ENCODE results near the gene SNTA1. TPM values are rescaled to one million over a fixed set of nuclear protein-coding genes. Genes with fewer than 3 reads are reported as not detected.
"Not testable (repeated sequence)": the region's sequence is repeated elsewhere in the genome, so short reads cannot be mapped to it uniquely, and the experiment has no call there.

The SNTA1 gene
- 100 to 1,000 TPM in 2 of 4 donors, 10 to 100 TPM in 2; 44.1 to 120 (median 95.6) TPM for total RNA-seq

- no peaks in the 10 kb centered on the region for H3K27me3 ChIP-seq
- no peaks in the 10 kb centered on the region for H3K36me3 ChIP-seq
- H3K9me3 ChIP-seq = peaks cover 0 to 6% (median 0%) of the 10 kb centered on the region in 4 donors
- 0 to 1% methylated on average over 27 to 51 of the region's 75 CpGs for WGBS, 2 donors
- DNase-seq (ENCODE audit: low spot score in 2 of 2) = peak; percentile 77 to 80
- H3K4me1 ChIP-seq = peaks cover 0 to 27% (median 8%) of the 10 kb centered on the region in 4 donors
- H3K27ac ChIP-seq = peak within 1 kb of the TSS; percentile 80 to 93 (median 83)
- peak within 1 kb of the TSS; percentile 46 to 73 (median 64) for H3K4me3 ChIP-seq
- TF ChIP-seq POLR2A (IDR thresholded peaks at IDR 0.05) (peak in 1 of 2 donors; percentile 52), CTCF (IDR thresholded peaks at IDR 0.05) (no peak), EP300 (IDR thresholded peaks at IDR 0.05) (peak in 1 of 2 donors; percentile 9)
Measured at GRCh38 chr20:33443512-33444239, at the start of gene SNTA1. Gene SNTA1 (minus strand): TSS chr20:33443763. CDS start chr20:33443620, 143 bp downstream.

- Histone ChIP-seq H3K36me3 (no peaks in the 10 kb centered on the region), H3K9me3 (no peaks in the 10 kb centered on the region), H3K27me3 (no peaks in the 10 kb centered on the region), H3K4me1 (peaks cover 0 to 26% (median 12%) of the 10 kb centered on the region in 4 donors), H3K4me3 (peak overlapping the region; percentile 72 to 91 (median 81)), H3K27ac (peak overlapping the region in 3 of 4 donors; percentile 94 to 98 (median 95))
- 37 to 47% methylated on average over 8 of the region's 8 CpGs for WGBS, 2 donors
- TF ChIP-seq EP300 (IDR thresholded peaks at IDR 0.05) (no peak), CTCF (IDR thresholded peaks at IDR 0.05) (no peak), POLR2A (IDR thresholded peaks at IDR 0.05) (no peak)
- DNase-seq (ENCODE audit: low spot score in 2 of 2) = no peak
Measured at GRCh38 chr20:33490934-33491656, 47.5 kb upstream of the SNTA1 start.

GRCh38 chr20:33490023-33490933 lies 46.7 kb upstream of the SNTA1 start, which contains the start of gene CBFA2T2:
Gene CBFA2T2 (plus strand): TSS chr20:33490096. CDS start chr20:33490268, 172 bp downstream.
- H3K27me3 ChIP-seq = no peaks in the 10 kb centered on the region
- WGBS, 2 donors = 1 to 2% methylated on average over 53 to 63 of the region's 105 CpGs
- peaks cover 0 to 26% (median 12%) of the 10 kb centered on the region in 4 donors for H3K4me1 ChIP-seq
- peak within 1 kb of the TSS; percentile 90 to 98 (median 94) for H3K27ac ChIP-seq
- H3K4me3 ChIP-seq = peak within 1 kb of the TSS; percentile 72 to 91 (median 81)
- peak; percentile 31 to 33 for DNase-seq (ENCODE audit: low spot score in 2 of 2)
- TF ChIP-seq CTCF (IDR thresholded peaks at IDR 0.05) = no peak
- TF ChIP-seq POLR2A (IDR thresholded peaks at IDR 0.05) = no peak
- TF ChIP-seq EP300 (IDR thresholded peaks at IDR 0.05) = no peak
- no peaks in the 10 kb centered on the region for H3K9me3 ChIP-seq
- H3K36me3 ChIP-seq = no peaks in the 10 kb centered on the region

GRCh38 chr20:33489495-33490022 lies 46.0 kb upstream of the SNTA1 start:
- H3K27ac ChIP-seq = peak overlapping the region; percentile 90 to 98 (median 94)

GRCh38 chr20:33488661-33489494 lies 45.3 kb upstream of the SNTA1 start:
- Histone ChIP-seq H3K27ac (peak overlapping the region; percentile 90 to 98 (median 94)), H3K4me3 (peak overlapping the region; percentile 30 to 91 (median 59)), H3K4me1 (peaks cover 0 to 26% (median 12%) of the 10 kb centered on the region in 4 donors)
- 92 to 93% methylated on average over 32 of the region's 32 CpGs for WGBS, 2 donors
- not testable (repeated sequence) for H3K27me3 ChIP-seq; DNase-seq (ENCODE audit: low spot score in 2 of 2); H3K36me3 ChIP-seq; H3K9me3 ChIP-seq

More at GRCh38 chr20:33489495-33490022, 46.0 kb upstream of the SNTA1 start:
- WGBS, 2 donors = 4 to 7% methylated on average over 10 to 12 of the region's 36 CpGs
- Histone ChIP-seq H3K4me3 (peak overlapping the region; percentile 30 to 91 (median 59)), H3K36me3 (no peaks in the 10 kb centered on the region), H3K4me1 (peaks cover 0 to 26% (median 12%) of the 10 kb centered on the region in 4 donors), H3K9me3 (no peaks in the 10 kb centered on the region), H3K27me3 (no peaks in the 10 kb centered on the region)
- peak; percentile 98 for DNase-seq (ENCODE audit: low spot score in 2 of 2)
- TF ChIP-seq POLR2A (IDR thresholded peaks at IDR 0.05) = peak; percentile 96 to 97
- peak in 1 of 5 experiments; percentile 25 for TF ChIP-seq CTCF (IDR thresholded peaks at IDR 0.05)
- peak; percentile 78 to 100 for TF ChIP-seq EP300 (IDR thresholded peaks at IDR 0.05)

Measured in tibial nerve (tissue), 4 donors.